ENCODE results near the gene RFXANK. TPM values are rescaled to one million over a fixed set of nuclear protein-coding genes. Genes with fewer than 3 reads are reported as not detected.

RFXANK gene
- total RNA-seq, 2 donors from 2014 or later, result 20.1 to 36.6 TPM

DNA sequence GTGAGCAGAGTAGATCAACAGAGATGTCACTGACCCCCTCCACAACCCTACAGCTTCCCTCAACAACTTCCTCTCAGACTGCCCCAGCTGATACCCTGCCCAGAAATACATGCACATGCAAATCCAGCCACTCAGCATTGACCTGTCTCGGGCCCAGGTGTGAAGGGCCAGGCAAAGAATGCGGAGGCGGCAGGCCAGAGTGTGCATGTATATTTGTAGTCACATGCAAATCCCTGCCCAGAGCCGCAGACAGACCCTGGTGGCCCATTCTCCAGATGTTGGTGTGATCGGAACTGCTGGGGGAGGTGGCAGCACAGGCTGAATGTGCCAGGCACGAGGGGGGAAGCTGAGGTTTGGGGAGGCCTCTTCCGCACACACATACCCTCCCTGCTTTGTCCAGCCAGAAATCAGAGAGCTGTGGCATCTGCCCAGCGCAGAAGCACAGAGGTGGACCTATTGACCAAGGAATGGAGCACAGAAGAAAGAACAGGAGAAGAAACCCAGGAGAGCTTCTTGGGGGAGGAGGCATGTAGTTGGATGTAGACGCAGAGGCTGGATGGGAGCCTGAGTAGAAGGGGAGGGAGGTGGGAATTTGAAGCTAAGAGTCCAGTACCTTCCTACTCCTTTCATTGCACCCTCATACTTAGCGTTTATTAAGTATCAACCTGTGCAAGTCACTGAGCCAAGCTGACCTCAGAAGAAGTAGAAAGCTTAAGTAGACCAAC is 36.4 kb upstream of the RFXANK start:
- peaks cover 0 to 5% of the 10 kb centered on the region in 2 donors for H3K9me3 ChIP-seq
- H3K4me3 ChIP-seq, result no peak overlapping the region
- no peaks in the 10 kb centered on the region for H3K27me3 ChIP-seq
- DNase-seq (ENCODE audit: low spot score), result no peak
- TF ChIP-seq CTCF (IDR thresholded peaks at IDR 0.05), result no peak
- H3K36me3 ChIP-seq, result no peaks in the 10 kb centered on the region
- H3K4me1 ChIP-seq, result no peaks in the 10 kb centered on the region
- H3K27ac ChIP-seq, result no peak overlapping the region

GRCh38 chr19:19157808-19158207 is 34.2 kb upstream of the RFXANK start:
- Histone ChIP-seq H3K9me3 (peaks cover 0 to 5% of the 10 kb centered on the region in 2 donors), H3K4me3 (no peak overlapping the region), H3K27ac (no peak overlapping the region), H3K27me3 (no peaks in the 10 kb centered on the region), H3K36me3 (no peaks in the 10 kb centered on the region), H3K4me1 (no peaks in the 10 kb centered on the region)
- no peak for TF ChIP-seq CTCF (IDR thresholded peaks at IDR 0.05)
- no peak for DNase-seq (ENCODE audit: low spot score)

GRCh38 chr19:19159534-19159933 is 32.5 kb upstream of the RFXANK start:
- Histone ChIP-seq H3K27ac (no peak overlapping the region), H3K36me3 (no peaks in the 10 kb centered on the region), H3K4me3 (no peak overlapping the region), H3K9me3 (peaks cover 0 to 5% of the 10 kb centered on the region in 2 donors), H3K4me1 (no peaks in the 10 kb centered on the region), H3K27me3 (no peaks in the 10 kb centered on the region)
- TF ChIP-seq CTCF (IDR thresholded peaks at IDR 0.05), result no peak
- no peak for DNase-seq (ENCODE audit: low spot score)

- no peak for TF ChIP-seq CTCF (IDR thresholded peaks at IDR 0.05)
- Histone ChIP-seq H3K36me3 (no peaks in the 10 kb centered on the region), H3K27me3 (no peaks in the 10 kb centered on the region), H3K4me1 (no peaks in the 10 kb centered on the region), H3K27ac (no peak overlapping the region), H3K4me3 (no peak overlapping the region), H3K9me3 (peaks cover 0 to 5% of the 10 kb centered on the region in 2 donors)
- no peak for DNase-seq (ENCODE audit: low spot score)
Measured at GRCh38 chr19:19160461-19161035, 31.5 kb upstream of the RFXANK start.

GRCh38 chr19:19162495-19162894 is 29.6 kb upstream of the RFXANK start:
- no peaks in the 10 kb centered on the region for H3K27me3 ChIP-seq
- no peaks in the 10 kb centered on the region for H3K36me3 ChIP-seq
- no peaks in the 10 kb centered on the region for H3K9me3 ChIP-seq
- no peak for DNase-seq (ENCODE audit: low spot score)
- no peak for TF ChIP-seq CTCF (IDR thresholded peaks at IDR 0.05)
- H3K27ac ChIP-seq, result no peak overlapping the region
- H3K4me3 ChIP-seq, result no peak overlapping the region
- no peaks in the 10 kb centered on the region for H3K4me1 ChIP-seq
